ENCODE measurements around the gene SUN1.
"Not testable (repeated sequence)": the region's sequence is repeated elsewhere in the genome, so short reads cannot be mapped to it uniquely, and the experiment has no call there.

SUN1 gene

DNA sequence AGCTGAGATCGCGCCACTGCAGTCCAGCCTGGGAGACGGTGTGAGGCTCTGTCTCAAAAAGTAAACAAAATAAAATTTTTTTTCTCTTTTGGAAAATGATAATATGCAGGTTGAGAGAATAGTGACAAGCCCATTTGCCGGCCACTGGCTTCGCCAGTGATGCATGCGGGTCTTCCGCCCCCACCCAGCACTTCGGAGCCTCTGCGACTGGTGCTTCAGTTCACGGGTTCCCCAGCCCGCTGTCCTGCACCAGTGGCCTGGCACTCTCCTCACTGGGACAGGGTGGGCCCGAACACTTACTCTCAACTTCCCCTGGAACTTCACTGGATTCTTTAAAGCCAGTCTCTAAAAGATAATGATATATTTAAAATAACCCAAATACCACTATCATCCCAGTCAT lies 2.7 kb downstream of the SUN1 start:
- no peak for DNase-seq

DNA sequence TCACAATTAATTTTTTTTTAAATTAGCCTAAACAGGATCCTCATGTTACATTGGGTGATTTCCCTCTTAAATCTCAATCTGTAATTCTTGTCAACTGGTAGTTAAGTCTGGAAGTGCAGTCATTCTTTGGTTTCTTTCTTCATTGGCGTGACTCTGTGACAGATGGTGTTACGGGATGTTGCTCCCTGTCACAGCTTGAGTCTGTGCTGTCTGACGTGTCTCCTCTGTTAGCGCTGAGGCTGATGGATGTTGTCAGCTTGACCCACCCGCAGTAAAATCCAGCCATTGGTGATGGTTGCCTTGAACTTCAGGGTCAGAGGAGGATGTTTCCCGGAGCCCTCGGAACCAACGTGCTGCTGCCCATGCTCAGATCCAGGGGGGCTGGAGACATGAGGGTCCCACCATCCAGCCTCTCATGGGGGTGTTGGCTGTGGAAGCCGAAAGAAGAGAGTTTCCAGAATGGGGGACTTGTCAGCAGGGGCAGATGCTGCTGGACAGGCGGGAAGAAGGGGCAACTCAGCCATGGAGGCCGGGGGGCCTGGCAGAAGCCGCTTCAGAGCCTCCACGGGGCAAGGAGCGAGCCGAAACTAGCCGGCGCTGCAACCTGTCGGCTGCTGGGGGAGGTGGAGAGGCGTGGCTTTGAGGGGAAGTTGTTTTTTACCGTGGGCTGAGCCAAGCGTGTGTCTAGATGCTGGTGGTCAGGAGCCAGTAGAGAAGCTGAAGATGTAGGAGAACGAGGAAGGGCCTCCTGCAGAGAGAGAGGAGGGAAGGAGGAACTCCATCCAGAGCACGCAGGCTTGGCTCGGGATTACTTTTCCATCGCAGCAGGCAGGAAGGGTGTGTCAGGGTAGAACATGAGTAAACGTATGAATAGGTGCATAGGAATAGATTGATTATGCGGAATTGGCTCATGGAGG lies 3.5 kb downstream of the SUN1 start:
- DNase-seq, result no peak

DNA sequence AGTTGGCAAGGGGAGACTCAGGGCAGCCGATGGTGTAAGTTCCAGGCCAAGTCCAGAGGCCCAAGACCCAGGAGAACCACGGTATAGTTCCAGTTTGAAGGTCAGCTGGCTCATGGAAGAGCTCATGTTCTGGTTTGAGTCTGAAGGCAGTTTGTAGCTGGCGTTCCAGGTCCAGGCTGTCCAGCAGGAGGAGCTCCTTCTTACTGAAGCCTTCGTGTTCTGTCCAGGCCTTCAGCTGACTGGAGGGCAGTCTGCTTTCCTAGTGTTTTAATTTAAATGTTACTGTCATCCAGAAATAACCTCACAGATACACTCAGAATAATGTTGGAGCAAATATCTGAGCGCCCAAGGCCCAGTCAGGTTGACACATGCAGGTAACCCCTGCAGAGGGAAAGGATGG lies 4.2 kb downstream of the SUN1 start:
- no peak for DNase-seq

DNA sequence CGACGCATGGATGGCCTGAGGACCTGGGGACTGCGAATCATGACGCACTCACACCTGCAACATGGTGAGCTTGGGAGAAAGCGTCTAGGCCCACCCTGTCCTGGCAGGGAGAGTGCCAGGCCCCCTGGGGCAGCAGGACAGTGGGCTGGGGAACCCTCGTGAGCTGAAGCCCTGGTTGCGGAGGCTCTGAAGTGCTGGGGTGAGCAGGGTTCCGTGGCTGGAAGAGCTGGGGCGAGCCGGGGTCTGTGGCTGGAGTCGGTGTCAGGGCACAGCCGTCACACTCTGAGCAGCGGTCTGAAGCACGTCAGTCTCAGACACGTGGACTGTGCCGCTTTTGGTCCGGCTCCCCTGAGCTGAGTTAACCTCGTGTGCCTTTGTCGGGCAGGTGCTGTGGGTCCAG lies 4.7 kb downstream of the SUN1 start:
- DNase-seq, result no peak

DNA sequence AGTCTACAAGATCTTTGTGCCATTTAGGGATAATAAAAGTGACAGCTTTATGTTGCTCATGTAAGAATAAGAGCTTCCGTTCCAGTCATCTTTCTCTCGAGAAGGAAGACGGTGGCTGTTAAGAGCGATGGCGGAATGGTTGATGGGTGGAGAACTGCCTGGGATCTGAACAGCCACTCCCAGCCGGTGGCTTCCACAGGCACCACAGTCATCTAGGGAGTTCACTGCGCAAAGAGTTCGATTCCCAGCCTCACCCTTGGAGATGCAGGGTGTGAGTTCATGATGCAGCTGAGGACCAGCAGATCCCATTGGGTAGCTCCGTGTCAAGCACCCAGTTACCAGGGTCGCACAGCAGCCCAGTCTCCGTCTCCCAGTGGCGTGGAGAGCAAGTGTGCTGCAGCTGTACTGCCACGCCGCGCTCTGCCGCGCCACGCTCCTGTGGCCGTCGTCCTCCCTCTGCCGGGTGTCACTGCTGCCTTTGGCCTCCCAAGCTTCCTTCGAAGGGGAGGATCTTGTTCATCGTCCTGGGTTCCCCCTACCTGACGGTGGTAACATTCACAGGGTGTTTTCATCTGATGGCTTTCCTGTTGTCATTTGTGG lies 7.8 kb downstream of the SUN1 start:
- no peak for DNase-seq

DNA sequence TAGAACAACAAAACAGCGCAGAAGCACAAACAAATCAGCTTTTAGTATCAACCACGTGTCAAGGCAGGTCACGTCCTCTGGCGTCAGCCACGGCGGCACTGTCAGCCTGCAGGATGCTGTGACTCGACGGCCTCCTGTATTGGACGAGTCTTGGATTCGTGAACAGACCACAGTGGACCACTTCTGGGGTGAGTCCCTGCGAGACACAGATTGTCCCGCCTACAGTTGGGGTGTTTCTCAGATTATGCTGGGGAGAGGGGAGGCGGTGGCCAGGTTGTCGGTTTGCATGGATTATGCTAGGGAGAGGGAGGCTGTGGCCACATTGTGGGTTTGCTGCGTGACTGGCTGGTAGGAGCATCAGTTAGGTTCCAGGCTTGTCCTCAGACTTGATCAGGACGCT lies 9.7 kb downstream of the SUN1 start:
- DNase-seq, result no peak

DNA sequence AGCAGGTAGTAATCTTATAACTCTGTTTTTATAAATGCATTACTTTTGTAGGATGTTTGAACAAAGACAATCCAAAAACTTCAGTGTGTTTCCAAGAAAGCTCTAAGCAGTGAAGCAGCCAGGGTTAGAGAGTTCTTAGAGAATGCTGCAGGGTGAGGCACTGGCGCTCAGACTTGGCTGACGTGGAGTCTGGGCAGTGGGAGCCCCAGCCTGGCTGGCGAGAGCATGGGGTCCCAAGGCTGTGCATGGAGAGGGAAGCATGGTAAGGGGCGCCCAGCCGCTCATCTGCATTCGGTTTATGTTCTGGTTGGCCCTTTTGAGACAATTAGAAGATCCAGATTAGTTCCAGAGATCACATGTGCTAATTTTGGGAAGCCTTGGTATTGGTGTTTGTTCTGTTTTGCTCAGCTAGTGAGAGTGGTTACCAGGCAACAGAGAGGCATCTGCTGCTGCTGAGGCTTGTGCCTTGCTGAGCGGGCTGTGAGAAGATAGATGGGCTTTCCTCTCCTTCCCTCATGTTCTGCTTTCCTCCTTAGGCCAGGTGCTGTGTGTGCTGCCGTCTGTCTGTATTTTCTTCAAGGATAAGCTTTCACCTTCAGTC lies 10.3 kb downstream of the SUN1 start:
- no peak for DNase-seq

DNA sequence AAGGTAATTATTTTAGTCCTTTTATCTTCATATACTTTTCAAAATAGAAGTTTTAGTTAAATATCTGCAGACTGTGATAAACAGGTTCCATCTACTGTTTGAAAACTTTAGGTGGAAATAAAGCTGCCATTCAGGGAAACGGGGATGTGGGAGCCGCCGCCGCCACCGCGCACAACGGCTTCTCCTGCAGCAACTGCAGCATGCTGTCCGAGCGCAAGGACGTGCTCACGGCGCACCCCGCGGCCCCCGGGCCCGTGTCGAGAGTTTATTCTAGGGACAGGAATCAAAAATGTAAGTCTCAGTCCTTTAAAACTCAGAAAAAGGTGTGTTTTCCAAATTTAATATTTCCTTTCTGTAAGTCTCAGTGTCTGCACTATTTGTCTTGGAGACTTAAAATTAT lies 11.0 kb downstream of the SUN1 start:
- DNase-seq, result no peak

DNA sequence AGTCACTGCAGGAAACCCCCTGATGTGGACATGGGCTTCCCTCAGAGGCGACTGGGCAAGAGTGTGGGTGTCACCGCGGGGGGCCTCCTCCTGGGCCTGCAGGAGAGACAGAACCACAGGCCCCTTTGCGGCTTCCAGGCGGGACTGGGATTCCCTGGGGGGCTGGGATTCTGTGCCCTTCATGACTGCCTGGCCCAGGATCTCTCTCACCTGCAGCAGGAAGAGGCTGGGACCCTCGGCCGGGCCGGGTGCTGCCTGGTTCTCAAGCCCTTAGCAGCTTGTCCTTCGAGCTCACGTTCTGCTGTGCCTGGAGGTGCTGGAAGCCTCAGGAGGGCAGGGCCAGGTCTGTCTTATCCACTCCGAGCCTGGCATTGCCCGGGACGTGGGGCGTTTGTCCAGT lies 11.8 kb downstream of the SUN1 start:
- DNase-seq, result no peak

DNA sequence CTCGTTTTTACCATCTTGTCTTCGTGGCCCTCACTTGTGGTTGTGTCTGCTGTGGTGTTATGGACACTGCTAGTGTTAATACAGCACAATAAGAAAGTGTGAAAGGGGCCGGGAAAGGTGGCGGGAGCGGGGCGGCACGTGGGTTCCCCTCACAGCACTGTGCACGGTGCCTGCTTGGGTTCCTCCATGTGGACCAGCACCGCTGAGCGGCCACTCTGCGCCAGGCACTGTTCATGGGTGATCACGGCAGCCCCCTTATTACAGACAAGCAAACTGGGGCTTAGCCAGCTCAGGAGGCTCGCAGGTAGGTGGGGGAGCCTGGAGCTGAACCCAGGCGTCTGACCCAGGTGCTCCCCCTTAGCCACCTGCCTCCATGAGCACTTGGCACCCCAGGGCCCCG lies 12.2 kb downstream of the SUN1 start:
- DNase-seq, result no peak

DNA sequence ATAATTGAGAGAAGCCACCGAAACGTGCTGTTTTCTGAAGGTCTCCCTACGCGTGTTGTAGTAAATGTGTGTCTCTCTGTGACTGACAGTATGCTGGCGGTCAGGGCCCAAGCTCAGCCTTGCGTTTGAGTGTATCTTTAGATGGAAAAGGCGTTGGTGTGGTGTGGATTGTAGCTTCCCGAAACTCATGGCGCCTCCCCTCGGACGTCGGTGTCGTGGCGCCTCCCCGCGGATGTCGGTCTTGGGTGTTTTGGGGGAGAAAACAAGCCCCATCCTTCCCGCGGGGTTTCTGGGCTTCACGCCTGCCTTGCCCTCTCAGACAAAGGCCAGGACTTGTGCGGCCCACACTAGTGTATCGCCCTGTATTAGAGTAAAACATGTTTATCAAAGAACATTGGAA lies 12.8 kb downstream of the SUN1 start:
- no peak for DNase-seq

DNA sequence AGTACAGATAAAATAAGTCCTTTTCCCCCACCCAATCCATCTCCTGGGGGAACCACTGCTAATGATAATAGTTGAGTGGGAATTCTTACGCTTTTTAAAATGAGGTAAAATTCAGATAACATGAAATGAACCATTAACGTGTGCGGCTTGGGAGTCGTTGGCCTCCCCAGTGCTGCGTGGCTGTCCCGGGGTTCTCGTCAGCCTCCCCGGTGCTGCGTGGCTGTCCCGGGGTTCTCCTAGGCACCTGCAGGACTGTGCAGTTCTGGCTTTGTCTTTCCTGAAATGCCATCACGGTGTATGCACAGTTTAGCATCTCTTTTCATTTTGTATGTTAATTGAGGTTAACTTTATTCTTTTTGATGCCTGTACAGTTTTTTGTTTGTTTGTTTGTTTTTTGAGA lies 13.5 kb downstream of the SUN1 start:
- no peak for DNase-seq

DNA sequence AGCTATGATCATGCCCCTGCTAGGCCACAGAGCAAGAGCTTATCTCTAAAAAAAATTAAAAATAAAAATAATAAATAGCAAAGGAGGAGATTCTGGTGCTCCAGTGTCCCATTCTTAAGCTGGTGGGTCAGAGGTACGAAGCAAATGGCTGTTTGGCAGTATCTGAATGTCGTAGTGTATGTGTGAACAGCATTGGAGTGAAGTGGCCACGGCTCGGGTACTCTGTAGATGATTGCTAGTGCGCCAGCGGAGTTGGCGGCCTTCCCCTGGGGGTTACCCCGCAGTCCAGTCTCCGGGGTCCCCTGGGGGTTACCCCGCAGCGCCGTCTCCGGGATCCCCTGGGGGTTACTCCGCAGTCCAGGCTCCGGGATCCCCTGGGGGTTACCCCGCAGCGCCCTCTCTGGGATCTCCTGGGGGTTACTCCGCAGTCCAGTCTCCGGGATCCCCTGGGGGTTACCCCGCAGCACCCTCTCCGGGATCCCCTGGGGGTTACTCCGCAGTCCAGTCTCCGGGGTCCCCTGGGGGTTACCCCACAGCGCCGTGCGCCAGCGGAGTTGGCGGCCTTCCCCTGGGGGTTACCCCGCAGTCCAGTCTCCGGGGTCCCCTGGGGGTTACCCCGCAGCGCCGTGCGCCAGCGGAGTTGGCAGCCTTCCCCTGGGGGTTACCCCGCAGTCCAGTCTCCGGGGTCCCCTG lies 14.8 kb downstream of the SUN1 start:
- DNase-seq, result not testable (repeated sequence)

DNA sequence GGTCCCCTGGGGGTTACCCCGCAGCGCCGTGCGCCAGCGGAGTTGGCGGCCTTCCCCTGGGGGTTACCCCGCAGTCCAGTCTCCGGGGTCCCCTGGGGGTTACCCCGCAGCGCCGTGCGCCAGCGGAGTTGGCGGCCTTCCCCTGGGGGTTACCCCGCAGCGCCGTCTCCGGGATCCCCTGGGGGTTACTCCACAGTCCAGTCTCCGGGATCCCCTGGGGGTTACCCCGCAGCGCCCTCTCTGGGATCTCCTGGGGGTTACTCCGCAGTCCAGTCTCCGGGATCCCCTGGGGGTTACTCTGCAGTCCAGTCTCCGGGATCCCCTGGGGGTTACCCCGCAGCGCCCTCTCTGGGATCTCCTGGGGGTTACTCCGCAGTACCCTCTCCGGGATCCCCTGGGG lies 15.5 kb downstream of the SUN1 start:
- not testable (repeated sequence) for DNase-seq

DNA sequence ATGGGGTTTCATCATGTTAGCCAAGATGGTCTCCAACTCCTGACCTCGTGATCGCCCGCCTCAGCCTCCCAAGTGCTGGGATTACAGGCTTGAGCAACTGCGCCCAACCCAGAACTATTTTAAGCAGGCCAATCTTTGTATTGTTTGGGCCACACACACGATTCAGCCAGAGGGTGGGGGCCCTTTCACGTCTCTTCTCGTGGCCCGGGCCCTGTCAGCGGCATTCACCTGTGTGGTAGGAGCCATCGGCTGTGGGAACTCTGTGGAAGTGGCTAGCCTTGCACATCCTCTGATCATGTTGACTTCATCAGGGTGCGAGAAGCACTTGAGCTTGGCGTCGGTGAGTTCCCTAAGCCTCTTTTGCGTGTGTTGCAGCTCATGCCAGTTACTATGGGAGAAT lies 16.9 kb downstream of the SUN1 start:
- DNase-seq, result no peak

DNA sequence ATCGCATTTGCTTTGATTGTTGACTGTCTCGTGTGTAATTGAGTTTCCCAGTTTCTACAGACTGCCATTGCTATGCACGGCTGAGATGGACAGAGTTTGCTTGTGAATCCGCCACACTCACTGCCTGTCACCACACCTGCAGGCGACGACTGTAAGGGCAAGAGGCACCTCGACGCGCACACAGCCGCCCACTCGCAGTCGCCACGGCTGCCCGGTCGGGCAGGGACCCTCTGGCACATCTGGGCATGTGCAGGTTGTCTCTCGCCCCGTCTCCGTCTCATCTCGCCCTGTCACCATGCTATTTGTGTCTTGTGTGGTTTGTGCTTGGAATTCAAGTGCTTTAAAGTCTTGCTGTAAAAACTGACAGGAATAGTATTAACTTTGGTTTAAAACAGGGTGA lies 17.5 kb downstream of the SUN1 start:
- no peak for DNase-seq

DNA sequence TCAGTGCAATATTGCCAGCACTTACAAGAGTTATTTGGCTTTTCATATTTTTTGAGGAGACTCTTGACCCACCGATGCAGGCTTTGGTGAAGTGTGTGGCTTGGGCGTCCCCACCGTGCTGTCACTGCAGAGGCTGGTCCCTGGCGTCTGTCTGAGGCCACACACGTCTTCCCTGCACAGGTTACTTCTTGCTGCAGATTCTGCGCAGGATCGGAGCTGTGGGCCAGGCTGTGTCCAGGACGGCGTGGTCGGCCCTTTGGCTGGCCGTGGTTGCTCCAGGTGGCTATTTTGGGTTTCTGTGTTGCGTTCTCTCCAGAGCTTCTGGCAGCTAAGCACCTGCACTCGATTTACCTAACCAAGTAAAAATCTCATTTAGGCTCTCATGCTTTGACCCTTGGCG lies 18.9 kb downstream of the SUN1 start:
- DNase-seq, result no peak

DNA sequence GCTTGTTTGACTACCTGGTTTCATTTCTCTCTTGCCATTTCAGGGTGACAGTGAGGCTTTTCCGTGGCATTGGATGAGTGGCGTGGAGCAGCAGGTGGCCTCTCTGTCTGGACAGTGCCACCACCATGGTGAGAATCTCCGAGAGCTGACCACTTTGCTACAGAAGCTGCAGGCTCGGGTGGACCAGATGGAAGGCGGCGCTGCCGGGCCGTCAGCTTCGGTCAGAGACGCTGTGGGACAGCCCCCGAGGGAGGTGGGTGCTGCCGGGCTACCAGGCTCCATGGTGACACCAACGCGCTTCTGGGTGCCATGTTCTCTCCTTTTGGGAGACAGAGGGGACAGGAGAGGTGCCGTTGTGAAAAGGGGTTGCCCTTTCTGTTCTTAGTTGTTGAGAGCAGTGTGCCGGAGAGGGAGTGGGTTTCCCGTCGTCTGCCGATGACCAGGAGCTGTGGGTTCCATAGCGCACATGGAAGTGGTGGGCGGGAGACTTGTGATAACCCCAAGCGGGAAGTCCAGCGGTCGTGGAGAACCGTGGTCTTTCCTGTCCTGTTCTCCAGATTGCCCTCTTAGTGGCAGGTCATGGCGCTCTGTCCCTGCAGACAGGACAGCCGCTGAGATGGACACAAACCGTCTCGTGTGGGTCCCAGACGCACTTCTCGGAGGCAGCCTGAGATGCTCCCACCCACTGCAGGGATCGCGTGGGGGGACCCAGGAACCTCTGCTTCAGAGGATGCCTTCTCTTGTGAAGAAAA lies 21.3 kb downstream of the SUN1 start:
- no peak for DNase-seq

DNA sequence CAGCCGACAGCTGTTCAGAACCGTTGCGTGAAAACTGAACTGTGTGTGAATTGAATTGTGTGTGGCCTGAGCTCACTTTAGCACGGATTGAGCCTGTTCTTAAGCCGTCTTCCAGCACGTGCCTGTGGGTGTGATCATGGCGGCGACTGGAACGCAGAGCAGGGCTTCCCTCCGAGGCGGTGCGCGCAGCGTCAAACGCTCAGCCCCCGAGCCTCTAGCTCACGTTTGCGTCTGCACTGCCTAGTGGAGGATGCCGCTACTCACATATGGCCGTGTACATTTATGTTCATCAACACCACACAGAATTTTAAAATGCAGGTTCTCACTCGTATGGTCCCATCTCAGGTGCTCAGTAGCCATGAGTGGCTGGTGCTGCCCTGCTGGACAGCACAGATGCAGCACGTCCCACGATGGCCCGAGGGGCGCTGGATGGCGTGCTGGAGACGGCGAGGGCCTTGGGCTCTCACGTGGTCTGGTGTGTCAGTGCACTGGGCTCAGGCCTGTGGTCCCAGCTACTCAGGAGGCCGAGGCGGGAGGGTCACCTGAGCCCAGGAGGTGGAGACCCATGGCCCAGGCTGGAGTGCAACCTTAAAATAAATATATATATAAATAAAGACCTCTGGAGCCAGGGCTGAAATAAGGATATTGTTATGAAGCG lies 22.0 kb downstream of the SUN1 start:
- no peak for DNase-seq

DNA sequence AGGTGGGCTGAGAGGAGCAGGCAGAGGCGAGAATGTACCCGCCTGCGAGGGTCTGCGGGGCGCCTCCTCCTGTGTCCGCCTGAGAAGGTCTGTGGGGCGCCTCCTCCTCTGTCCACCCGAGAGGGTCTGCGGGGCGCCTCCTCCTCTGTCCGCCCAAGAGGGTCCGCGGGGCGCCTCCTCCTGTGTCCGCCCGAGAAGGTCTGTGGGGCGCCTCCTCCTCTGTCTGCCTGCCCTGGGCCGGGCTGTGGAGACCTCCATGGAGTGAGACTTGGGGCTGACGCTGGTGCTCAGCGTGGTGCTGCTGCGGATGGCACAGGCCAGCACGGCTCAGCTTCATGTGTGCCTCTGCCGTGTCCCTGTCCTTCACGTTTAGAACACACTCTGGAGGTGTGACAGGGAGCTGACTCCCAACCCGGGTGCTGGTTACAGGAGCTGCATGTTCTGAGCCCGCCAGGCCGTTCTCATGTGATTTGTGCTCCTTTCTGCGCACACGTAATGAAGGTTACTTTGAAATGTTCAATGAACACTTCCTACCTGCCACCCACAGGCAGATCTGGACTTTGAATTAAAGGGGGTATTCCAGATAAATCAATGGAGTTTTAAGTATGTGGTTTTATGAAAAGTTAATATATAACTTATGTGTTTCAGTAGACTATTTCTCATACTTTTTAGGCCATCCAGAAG lies 23.6 kb downstream of the SUN1 start:
- no peak for DNase-seq

DNA sequence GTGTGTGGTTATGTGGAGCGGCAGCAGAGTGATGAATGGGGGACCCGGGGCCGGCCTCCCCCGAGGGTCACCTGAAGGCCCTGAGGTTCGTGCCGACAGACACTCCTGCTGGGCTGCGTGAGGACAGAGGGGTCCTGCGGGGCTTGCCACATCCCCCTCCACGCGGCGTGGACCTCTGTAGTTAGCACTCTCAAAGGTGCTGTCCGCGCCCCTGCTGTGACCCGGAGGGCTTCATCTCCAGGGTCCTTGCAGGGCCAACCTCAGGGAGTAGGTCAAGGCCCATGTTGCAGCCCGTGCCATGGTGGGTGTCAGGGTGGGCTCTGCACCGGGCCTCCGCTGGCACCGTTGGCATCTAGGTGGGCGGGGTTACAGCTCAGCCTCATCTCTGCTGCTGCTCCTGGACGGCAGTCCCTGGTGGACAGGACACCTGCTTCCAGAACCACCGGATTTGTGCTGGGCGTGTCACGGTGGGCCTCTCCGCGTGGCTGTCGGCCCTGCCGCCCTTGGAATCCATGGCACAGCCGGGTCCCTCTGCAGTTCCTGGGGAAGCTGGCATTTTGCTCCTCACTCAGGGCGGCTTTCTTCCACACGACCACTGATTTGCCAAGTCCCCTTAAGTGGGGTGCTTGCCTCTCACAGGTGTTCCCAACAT lies 24.3 kb downstream of the SUN1 start:
- DNase-seq, result no peak

Data from CD4-positive, alpha-beta T cell treated with Interleukin-17A for 1 hour (primary cell).